ENCODE measurements around the gene RAD51AP2.

The RAD51AP2 gene

GRCh38 chr2:17471979-17472378 lies 46.3 kb downstream of the RAD51AP2 start:
- no peak for DNase-seq (ENCODE audit: low read depth in 2 of 3, low spot score in 2 of 3)

- DNase-seq (ENCODE audit: low read depth in 2 of 3, low spot score in 2 of 3) = no peak
These were observed 47.2 kb downstream of the RAD51AP2 start for GRCh38 chr2:17470855-17471641.

- no peak for DNase-seq (ENCODE audit: low read depth in 2 of 3, low spot score in 2 of 3)
These were observed 57.2 kb downstream of the RAD51AP2 start for GRCh38 chr2:17461087-17461475.
